Middle frontal gyrus (tissue), 1 donor: ENCODE measurements around the gene C10orf88.

ENCODE experiments used
- DNase-seq: peaks from one replicate; pipeline ENCODE4 v3.0.0-alpha.2; 2015; ENCODE audit warnings: low spot score; ENCODE audit errors: extremely low spot score

Gene C10orf88

GRCh38 chr10:122953902-122954730 is at the start of gene C10orf88:
TSS of gene C10orf88 (minus strand) at chr10:122954227. CDS start at chr10:122954178, 49 bp downstream.
- peak; percentile 96 for DNase-seq

GRCh38 chr10:123001370-123001769 is 47.3 kb upstream of the C10orf88 start:
- DNase-seq, result no peak

DNA sequence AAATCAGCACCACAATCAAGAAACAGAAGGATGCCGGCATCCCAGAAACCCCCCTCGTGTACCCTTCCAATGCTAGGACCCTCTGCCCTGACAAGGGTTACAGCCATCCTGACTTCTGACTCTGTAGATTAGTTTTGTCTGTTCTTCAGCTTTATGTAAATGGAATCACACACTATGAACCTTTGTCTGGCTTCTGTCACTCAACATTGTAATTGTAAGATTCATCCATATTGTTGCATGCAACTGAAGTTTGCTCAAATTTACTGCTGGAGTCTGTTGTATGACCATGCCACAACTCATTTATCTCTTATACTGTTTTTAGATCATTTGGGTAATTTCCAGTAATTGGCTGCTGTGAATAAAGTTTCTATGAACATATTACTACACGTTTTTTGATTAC is 46.1 kb upstream of the C10orf88 start:
- no peak for DNase-seq

DNA sequence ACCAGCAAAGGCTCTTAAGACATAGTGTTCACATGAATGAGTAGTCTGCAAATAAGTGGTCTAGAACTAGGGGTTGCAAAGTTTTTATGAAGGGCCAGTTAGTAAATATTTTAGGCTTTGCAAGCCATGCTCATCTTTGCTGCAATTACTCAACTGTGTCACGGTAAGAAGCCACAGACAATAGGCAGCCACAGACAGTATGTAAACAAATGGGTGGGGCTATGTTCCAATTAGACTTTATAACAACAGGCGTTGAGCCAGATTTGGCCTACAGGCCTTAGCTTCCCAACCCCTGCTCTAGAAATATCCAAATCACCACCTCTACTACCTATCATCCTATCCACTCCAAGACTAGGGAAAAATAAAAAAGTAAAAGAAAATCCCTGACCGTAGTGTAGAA is 45.3 kb upstream of the C10orf88 start:
- no peak for DNase-seq

DNA sequence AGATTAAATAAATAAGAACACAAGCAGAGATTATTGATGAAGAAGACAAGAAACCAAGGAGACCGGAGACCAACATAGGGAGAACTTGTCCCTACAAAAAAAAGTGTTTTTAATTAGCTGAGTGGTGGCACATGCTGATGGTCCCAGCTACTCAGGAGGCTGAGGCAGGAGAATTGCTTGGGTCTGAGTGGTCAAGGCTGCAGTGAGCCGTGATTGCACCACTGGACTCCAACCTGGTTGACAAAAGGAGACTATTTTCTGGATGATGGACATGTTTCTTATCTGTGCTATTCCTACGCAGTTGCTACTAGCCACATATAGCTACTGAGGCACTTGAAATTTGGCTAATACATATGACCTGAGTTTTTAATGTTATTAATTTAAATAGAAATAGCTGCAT is 44.9 kb upstream of the C10orf88 start:
- DNase-seq, result no peak

DNA sequence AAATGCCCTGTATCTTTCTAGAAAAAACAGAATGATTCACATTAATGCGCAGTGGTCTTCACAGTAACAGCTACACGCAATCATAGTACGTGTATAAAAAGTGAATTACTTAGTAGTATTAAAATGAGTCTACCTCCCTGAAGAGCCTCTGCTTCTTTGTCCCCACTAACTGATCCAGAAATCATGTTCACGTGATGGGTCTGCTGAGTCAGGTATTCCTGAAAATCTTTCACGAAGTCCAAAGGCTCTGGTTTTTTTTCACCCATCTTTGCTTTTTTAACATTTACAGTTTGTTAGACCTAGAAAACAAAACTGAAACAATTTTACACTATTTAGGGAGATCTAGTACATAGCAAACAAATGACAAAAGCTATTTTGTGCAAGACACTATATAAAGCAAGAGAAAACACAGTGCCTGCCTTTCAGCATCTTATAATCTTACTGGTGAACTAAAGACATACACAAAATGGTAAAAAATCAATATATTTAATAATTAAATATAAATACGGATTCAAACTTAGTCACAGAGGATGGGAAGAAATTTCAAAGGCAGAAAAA is 44.4 kb upstream of the C10orf88 start:
- no peak for DNase-seq

- no peak for DNase-seq
These were observed 43.8 kb upstream of the C10orf88 start for GRCh38 chr10:122997864-122998263.

DNA sequence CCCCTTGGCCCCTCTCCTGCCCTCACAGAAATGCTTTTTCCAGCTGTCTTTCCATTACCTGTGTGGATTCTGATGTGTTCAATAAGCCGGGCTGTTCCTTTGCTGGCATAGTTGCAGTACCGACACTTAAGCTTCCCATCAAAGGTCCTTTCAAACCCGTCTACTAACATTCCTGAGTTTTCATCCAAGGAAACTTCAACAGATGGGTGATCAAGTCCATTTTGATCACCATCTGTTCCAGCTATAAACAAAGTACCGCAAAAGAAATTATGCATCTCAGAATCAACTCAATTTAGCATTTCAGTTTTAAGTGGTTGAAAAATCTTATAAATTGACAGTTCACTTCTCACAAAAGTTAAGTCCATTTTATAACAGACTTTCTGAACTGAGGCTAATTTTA is 41.9 kb upstream of the C10orf88 start:
- no peak for DNase-seq

- no peak for DNase-seq
These were observed 39.8 kb upstream of the C10orf88 start for GRCh38 chr10:122993797-122994336.

DNA sequence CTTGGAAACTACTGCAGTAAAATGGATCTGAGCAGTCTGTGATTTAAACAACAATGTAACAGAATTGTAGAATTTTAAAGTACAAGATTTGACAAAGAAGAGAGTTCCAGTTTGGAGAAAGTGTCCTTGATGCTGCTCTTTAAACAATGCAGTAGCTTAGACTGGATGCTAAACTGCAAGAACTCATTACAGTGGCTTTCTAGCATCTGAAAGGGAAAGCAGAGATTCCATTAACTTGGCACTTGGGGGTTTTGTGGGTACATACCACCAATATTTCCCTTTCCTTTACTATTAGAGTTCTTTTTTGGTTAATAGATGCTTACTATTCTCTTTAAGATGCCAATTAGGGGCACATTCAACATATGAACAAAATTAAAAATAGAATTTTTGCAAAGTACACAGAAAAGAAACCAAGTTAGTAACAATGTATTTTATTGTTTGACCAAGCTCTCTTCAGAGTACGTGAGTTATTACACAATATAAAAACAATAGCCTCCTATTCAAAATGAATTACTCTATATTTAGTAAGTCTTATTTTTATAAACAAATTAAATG is 38.1 kb upstream of the C10orf88 start:
- no peak for DNase-seq

DNA sequence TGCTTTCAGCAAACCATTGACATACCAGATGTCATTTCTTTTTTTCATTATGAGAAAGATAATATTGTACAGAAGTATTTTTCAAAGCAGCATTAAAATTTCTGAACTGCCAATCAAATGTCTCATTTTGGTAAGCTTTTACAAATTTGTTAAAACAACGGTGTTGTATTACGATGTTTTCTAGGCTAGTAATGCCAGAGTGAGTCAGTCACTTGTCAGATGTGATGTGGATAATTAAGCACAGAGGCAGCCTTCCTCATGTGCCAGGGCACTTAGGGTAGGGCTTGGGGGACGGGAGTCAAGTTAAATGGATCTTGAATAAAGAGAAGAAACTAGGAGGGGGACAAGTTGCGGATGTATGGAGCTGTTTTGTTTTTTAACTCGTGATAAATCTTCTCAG is 36.3 kb upstream of the C10orf88 start:
- DNase-seq, result no peak

GRCh38 chr10:122988501-122988900 is 34.5 kb upstream of the C10orf88 start:
- no peak for DNase-seq

- no peak for DNase-seq
These were observed 32.3 kb upstream of the C10orf88 start for GRCh38 chr10:122986335-122986734.

- DNase-seq, result no peak
These were observed 30.7 kb upstream of the C10orf88 start for GRCh38 chr10:122984708-122985107.

GRCh38 chr10:122983898-122984297 is 29.9 kb upstream of the C10orf88 start:
- DNase-seq, result no peak

GRCh38 chr10:122981066-122981464 is 27.0 kb upstream of the C10orf88 start:
- DNase-seq, result no peak

DNA sequence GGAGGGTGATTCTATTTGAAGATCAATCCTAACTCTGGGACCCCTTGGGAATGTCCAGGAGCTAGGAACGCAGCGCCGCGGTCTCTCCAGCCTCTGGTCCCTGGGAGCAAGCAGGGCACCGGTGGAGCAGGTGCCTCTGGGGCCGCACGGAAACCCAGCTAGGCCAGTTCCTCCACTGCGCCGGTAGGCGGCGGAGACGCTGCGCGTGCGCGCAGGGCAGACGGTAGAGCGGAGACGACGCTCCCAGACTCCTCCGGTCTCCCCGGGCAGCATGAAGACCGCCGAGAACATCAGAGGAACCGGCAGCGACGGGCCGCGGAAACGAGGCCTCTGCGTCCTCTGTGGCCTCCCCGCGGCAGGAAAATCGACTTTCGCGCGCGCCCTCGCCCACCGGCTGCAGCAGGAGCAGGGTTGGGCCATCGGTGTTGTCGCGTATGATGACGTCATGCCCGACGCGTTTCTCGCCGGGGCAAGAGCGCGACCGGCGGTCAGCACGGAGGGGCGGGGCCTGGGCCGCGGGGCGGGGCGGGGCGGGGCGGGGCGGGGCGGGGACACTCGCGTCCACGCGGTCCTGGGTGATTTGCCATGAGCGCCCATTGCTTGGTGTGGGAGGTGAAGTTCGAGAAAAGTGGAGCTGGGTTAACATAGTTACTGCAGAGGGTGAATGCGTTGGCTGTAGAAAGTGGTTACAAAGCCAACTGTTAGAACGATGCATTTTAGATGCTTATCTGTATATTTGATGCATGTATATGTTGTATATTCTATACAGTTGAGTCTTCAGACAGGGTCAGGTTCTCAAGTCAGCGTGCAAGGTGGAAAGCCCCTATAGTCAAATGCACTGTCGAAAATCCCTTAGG is 26.4 kb upstream of the C10orf88 start, which contains the start of gene PSTK:
Gene PSTK (plus strand): TSS at position 193 of the 857 bp plus-strand sequence. CDS start 79 bp downstream, at position 272.
- DNase-seq, result peak; percentile 76

DNA sequence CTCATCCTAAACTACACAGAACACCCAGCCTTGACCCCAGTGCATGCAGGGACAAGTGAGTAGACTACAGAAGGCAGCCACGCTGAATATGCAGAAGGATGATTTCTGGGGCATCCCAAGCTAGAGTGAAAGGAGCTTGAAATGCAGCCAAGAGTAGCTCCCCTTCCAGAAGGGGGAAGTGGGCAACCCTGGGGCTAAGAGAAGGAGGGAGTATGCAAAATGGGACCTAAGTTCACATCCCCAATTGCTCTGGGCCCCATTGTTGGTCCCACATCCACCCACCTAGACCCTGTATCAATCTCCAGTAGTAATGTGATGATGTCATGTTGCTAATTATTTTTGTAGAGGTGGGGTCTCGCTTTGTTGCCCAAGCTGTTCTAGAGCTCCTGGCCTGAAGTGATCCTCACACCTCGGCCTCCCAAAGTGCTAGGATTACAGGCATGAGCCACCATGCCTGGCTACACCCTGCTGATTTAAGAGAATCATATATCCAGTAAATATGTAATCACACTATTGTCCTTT is 20.6 kb upstream of the C10orf88 start:
- DNase-seq, result no peak

- no peak for DNase-seq
These were observed 20.0 kb upstream of the C10orf88 start for GRCh38 chr10:122974023-122974422.

DNA sequence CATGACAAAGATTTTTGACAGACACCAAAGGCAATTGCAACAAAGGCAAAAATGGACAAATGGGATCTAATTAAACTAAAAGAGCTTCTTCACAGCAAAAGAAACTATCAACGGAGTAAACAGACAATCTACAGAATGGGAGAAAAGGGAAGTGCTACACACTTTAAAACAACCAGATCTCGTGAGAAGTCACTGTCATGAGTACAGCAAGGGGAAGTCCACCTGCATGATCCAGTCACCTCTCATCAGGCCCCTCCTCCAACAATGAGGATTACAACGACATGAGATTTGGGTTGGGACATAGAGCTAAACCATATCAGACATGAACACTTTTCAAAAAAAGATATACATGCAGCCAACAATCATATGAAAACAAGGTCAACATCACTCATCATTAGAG is 14.7 kb upstream of the C10orf88 start:
- no peak for DNase-seq

- no peak for DNase-seq
These were observed 12.9 kb upstream of the C10orf88 start for GRCh38 chr10:122966879-122967278.
